GM19463 (cell line): ENCODE measurements around the gene CD72.
"Not testable (repeated sequence)": the region's sequence is repeated elsewhere in the genome, so short reads cannot be mapped to it uniquely, and the experiment has no call there.

Experiments used
- ATAC-seq: cut with Tn5 transposase; IDR thresholded peaks from one replicate; pipeline ENCODE4 v1.9.1; 2021; ENCODE audit warnings: mild to moderate bottlenecking, moderate library complexity; ENCODE audit not compliant: unreplicated experiment

CD72 gene

DNA sequence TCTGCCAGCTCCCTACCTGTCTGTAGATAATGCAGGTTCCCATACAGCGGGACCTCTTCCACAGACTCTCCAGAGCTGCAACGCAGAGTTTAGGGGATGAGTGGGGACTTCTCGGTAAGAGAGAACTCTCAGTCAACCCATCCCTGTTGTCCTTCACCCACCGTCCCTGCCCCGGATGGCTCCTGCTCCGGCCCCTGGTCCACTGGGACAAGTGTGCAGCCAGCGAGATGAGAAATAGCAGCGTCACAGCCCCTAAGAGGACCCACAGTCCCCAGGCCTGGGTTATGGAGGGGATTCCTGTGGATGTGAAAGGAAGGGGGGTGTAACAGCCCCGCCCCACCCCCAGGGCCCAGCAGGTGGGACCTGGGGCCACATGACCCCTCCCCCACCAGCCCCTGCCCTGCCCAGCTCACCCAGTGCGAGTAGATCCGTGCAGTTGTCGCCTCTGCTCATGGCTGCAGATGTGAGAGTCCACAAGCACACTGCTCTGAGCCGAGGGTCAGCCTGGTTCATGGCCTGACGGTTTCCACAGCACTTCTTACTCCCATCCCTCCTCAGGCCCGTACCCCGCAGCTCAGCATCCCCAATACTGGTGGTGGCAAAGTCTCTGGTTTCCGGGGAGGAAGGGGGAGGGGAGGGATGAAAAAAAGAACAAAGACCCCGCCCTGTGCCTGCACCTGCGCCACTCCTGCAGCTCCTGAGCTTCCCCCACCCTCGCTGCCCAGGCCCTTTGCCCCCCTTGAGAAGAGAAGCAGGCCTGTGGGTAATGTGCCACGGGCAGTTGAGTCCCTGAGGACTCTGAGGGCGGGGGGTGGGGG is 32.3 kb upstream of the CD72 start, which contains the start of gene SIT1:
Gene SIT1, minus strand, starts transcription at position 591 of the 818 bp plus-strand sequence. Its CDS starts 78 bp downstream, at position 513.
- peak; percentile 26 for ATAC-seq

DNA sequence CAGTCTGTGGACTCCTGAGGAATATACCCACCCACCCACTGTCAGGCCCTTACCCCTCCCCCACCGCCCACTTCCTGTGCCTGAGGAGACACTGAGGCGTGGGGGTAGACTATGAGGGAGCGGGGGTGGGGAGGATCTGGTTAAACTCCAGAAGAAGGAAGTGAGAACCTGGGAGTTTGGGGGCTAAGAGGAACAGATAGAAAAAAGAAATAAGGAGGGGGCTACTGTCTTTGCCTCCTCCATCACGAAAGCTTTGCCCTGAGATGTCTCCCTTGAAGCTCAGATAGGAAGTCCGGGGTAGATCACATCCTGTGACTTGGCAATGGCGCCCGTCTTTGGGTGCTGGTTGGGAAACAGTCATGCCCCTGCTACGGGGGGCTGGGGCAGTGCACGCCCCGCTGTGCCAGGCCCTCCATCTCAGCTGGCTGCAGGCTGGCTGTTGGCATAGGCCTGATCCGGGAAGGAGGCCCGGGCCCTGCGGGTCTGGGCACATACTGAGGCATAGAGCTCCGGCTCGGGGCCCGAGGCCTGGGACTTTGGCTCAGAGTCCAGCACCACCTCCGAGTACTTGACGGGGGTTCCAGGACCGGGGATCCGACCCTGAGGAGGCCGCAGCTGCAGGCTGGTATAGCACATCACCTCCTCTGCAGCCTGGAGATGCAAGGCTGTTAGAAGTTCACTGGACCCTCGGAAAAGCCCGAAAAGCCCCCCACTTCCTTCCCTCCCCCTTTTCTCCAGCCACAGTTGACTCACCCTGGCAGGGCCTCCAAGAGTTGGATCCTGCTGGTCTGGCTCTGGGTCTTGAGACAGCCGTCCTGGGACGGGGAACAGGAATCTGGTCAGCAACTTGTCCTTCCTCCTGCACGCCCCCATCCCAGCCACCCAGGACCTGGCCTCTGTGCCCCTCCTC is 31.5 kb upstream of the CD72 start:
- no peak for ATAC-seq

DNA sequence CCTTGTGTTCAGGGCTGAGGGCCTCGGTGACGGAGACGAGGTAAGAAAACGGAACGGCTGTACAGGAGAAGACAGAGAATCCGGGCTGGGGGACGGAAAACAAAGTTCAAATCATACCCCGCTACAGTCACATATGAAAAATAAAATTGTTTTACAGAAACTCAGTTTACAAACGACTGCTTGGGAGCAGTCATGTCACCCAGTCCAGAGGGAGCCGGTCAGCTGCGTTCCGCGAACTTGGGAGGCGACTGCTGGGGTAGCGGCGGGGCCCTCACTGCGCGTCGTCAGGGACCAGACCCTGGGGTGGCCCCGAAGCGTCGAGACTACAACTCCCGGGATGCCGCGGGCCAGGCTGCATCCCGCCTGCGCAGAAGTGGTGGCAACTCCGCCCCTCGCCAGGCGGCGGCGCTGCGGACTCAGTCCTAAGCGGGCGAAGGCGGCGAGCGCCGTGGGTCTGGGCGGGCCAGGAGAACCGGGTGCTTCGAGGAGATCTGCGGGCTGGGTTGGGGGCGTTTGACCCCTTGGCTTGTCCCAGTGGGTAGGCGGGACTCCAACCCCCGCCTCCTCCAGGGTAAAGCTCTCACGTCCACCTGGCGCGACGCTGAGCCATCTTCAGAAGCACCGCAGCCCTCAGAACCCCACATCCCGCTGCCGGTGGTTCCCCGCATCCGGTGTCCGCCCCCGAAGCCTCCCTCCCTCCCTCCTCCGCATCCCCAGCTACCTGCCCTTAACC is 28.5 kb upstream of the CD72 start:
- peak; percentile 69 for ATAC-seq

DNA sequence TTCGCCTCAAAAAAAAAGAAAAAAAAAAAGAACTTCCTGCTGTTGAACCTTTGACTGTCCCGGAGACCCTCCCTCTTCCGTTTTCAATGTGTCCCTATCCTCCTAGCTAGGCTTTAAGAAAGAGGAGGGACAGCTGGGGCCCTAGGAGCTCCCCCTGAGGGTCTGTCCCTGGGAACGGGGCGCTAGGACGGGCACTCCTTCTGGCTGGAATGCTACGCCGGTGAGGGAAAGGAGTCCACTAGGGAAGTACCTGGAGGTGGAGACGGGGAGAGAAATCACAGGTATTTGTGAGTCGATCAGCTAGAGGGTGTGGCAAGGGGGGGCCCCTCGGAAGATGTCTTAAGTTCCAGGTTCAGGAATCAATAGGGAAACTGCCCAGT is 27.9 kb upstream of the CD72 start:
- no peak for ATAC-seq

- ATAC-seq, result not testable (repeated sequence)
These were observed 27.5 kb upstream of the CD72 start for GRCh38 chr9:35645736-35646135.

- ATAC-seq, result no peak
These were observed 24.8 kb upstream of the CD72 start for GRCh38 chr9:35643046-35643445.

DNA sequence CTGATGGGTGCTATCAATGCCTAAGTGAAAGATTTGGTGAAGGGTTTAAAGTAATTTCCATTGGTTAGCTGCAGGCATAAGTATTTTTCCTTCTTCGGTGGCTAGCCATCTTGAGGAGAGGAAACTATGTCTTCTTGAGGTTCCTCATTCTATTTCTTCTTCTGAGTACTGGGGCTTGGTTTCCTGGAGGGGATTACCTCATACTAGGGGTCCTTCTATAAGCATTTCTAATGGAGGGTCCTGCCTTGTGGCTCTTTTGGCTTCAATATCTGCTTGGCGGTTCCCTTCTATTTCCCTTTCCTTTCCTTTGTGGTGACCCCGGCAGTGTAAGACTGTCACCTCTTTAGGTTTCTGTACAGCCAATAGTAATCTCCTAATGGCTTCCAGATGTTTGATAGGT is 23.3 kb upstream of the CD72 start:
- ATAC-seq, result not testable (repeated sequence)

DNA sequence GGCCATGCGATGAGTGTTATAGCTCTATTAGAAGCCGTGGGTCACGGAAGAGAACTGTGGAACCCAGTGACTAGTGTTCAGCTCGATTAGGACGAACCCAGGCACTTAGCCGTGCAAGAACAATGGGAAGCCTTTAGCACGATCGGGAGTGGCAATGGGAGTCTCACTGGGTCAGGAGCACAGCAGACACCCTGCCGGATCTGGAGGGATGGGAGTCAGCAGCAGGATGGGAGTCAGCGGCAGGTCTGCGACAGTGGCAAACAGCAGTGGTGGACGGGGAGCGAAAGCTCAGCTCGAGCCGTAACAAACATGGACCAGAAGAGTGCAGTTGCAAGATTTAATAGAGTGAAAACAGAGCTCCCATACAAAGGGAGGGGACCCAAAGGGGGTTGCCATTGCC is 22.2 kb upstream of the CD72 start:
- ATAC-seq, result not testable (repeated sequence)

- no peak for ATAC-seq
These were observed 21.4 kb upstream of the CD72 start for GRCh38 chr9:35639631-35640030.

- ATAC-seq, result not testable (repeated sequence)
These were observed 21.0 kb upstream of the CD72 start for GRCh38 chr9:35639225-35639624.

- not testable (repeated sequence) for ATAC-seq
These were observed 20.5 kb upstream of the CD72 start for GRCh38 chr9:35638751-35639150.

DNA sequence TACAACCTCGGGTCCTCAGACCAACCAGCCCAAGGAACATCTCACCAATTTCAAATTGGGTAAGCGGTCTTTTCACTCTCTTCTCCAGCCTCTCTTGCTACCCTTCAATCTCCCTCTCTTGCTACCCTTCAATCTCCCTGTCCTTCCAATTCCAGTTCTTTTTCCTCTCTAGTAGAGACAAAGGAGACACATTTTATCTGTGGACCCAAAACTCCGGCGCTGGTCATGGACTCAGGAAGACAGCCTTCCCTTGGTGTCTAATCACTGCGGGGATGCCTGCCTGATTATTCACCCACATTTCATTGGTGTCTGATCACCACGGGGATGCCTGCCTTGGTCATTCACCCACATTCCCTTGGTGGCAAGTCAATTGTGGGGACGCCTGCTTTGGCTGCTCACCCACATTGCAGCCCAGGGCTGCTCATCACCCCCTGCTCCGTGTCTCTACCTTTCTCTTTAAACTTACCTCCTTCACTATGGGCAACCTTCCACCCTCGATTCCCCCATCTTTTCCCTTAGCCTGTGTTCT is 19.3 kb upstream of the CD72 start:
- not testable (repeated sequence) for ATAC-seq

GRCh38 chr9:35636877-35637246 is 18.6 kb upstream of the CD72 start:
- not testable (repeated sequence) for ATAC-seq

DNA sequence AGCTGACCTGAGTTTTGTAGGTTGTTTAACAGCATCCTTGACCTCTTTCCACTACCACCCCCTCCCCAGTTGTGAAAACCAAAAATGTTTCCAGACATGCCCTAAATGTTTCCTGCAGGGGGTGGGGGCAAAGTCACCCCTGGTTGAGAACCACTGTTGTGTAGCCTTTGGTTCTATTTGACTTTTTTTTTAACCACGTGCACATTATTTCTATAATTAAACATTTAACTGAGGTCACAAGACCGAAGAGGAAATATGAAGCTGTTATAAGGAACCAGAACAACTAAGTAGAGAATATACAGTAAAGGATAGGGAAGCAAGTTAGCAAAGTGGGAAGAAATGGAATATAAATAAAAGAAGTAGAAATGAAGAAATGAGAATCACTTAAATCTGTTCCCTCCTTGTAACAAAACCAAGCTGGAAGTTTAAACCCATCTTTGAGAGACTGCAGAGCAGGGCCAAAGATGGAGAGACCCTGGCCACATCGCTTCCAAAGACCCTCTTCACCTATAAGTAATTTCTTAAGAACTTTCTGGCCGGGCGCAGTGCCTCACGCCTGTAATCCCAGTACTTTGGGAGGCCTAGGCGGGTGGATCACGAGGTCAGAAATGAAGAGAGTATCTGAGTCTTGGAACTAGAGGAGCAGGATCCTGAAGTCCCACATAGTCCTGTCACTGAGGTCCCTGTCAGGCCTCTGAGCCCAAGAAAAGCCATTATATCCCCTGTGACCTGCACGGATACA is 18.1 kb upstream of the CD72 start:
- no peak for ATAC-seq

DNA sequence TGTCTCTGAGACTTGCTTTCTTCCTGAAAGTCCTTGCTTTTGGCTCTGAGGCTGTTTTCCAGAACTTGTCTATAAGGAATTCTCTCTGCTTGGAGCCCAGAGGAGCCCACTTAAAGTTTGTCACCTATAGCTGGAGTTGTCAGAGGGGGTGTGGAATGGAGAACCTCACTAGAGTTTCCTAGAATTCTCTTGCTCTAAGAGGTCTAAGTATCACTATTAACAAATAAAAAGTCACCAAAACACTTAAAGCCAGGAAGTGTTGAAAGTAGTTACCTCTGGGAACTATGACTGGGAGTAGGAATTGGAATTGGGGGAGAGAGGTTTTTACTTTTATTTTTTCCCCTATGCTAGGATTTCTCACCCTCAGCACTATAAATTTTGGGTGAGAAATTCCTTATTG is 17.5 kb upstream of the CD72 start:
- ATAC-seq, result no peak

DNA sequence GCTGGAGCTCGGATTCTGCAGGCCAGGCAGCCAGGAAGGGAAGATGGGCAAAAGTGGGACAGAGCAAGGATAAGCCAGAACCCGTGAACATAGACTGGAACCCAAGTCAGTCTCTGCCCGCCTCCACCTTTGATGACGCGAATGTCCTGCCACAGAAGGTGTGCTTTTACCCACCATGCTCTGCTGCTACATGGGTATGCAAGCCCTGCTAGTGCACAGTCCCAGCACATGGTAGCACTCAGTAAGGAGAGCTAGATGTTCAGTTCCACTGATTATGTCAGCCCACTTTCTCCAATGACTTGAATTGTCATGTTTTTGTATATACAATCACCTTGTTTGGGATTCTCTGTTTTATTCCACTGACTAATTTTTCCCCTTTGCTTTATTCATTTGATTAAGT is 11.4 kb upstream of the CD72 start:
- no peak for ATAC-seq

DNA sequence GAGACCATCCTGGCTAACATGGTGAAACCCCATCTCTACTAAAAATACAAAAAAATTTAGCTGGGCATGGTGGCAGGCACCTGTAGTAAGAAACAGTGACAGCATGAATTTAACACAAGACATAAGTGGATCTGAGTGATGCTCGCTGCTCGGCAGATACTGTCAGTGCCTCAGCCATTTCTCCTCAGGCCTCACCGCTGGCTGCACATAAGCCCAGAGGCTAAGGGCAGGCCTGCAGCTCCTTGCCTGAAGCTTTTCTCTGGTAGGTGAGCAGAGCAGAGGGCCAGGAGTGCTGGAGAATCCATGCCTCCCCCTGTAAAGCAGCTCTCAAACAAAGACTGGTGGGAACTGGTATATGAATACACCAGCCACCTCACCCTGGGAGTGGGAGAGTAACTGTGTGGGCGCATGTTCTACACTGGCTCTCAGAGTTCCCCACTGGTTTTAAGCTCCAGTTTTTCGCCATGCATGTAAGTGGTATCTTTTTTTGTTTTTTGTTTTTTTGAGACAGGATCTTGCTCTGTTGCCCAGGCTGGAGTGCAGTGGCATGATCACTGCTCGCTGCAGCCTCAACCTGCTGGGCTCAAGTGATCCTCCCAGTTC is 10.3 kb upstream of the CD72 start:
- ATAC-seq, result no peak

GRCh38 chr9:35627575-35627974 is 9.4 kb upstream of the CD72 start:
- no peak for ATAC-seq

GRCh38 chr9:35619800-35620158 is 1.6 kb upstream of the CD72 start:
- peak; percentile 67 for ATAC-seq
